Spleen (tissue), 7 donors: ENCODE data around the gene MOB3B.

ENCODE experiments used
- POLR2A ChIP-seq, 3 donors: fragments of 450-650 bp; IDR thresholded peaks; one replicate each; pipeline ENCODE4 v1.5.1; 2017; ENCODE audit warnings: antibody characterized with exemption in 3 of 3, mild to moderate bottlenecking in 1 of 3
- TF ChIP-seq, protein P1 (sequence below), 11 experiments: fragments of 200-600 bp in 7 of 11; fragments of 450-650 bp in 4 of 11; sonication (generic) in 4 of 11; IDR thresholded peaks in 8 of 11; conservative IDR thresholded peaks in 3 of 11; 1 replicate in 7 of 11; 2 replicates in 4 of 11; pipeline versions ENCODE4 v1.4.0 to v1.8.0; 2016 to 2021; ENCODE audit warnings: antibody characterized with exemption in 11 of 11, inconsistent platforms in 4 of 11, mild to moderate bottlenecking in 1 of 11
- donor health status: DM: no; HTN: no; CAD: no; lungs with moderate emphysema.
- donor health status: DM: no; HTN: no; CAD: no.
- donor health status: DM: no; HTN: no; CAD: no.

DNA sequence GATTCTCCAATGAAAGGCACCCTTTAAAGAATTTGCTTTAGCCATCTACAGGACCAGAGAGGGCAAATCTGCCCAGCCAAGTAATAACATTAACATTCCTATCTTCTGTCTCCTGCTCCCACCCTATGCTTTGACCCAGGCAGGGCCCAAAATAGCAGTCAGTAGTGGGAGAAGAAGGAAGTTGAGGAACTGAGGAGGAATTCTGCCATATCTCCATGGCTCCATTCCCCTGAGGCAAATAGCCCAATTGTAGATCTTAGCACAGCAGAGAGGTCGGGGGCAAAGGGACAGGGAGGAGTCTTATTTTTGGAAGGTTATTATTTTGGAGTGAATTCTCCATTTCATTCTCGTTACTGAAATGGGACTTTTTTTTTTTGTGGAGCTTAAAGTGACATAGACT lies 116.7 kb downstream of the MOB3B start:
- no peak for TF ChIP-seq POLR2A (IDR thresholded peaks at IDR 0.05)
- TF ChIP-seq, protein P1, sequence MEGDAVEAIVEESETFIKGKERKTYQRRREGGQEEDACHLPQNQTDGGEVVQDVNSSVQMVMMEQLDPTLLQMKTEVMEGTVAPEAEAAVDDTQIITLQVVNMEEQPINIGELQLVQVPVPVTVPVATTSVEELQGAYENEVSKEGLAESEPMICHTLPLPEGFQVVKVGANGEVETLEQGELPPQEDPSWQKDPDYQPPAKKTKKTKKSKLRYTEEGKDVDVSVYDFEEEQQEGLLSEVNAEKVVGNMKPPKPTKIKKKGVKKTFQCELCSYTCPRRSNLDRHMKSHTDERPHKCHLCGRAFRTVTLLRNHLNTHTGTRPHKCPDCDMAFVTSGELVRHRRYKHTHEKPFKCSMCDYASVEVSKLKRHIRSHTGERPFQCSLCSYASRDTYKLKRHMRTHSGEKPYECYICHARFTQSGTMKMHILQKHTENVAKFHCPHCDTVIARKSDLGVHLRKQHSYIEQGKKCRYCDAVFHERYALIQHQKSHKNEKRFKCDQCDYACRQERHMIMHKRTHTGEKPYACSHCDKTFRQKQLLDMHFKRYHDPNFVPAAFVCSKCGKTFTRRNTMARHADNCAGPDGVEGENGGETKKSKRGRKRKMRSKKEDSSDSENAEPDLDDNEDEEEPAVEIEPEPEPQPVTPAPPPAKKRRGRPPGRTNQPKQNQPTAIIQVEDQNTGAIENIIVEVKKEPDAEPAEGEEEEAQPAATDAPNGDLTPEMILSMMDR (IDR thresholded peaks at IDR 0.05 in 8 of 11, conservative IDR thresholded peaks at IDR 0.05 in 3 of 11) = no peak
